Posterior cingulate gyrus (tissue), 11 donors: ENCODE measurements around the gene FAF2.
A peak's percentile ranks its signal among the peaks of the same experiment; 100 is the strongest.
"Not testable (repeated sequence)": the region's sequence is repeated elsewhere in the genome, so short reads cannot be mapped to it uniquely, and the experiment has no call there.

ENCODE experiments used
- DNase-seq, 10 donors: peaks; one replicate each; pipeline versions ENCODE4 v3.0.0 to v3.0.0-alpha.2; 2020 to 2021; ENCODE audit warnings: mixed read lengths in 3 of 10
- intact Hi-C: fragments of 100-400 bp; cut with DNase I; formaldehyde crosslinking; loops from one replicate; pipeline ENCODE4 v1.15.1; 2023

FAF2 gene

DNA sequence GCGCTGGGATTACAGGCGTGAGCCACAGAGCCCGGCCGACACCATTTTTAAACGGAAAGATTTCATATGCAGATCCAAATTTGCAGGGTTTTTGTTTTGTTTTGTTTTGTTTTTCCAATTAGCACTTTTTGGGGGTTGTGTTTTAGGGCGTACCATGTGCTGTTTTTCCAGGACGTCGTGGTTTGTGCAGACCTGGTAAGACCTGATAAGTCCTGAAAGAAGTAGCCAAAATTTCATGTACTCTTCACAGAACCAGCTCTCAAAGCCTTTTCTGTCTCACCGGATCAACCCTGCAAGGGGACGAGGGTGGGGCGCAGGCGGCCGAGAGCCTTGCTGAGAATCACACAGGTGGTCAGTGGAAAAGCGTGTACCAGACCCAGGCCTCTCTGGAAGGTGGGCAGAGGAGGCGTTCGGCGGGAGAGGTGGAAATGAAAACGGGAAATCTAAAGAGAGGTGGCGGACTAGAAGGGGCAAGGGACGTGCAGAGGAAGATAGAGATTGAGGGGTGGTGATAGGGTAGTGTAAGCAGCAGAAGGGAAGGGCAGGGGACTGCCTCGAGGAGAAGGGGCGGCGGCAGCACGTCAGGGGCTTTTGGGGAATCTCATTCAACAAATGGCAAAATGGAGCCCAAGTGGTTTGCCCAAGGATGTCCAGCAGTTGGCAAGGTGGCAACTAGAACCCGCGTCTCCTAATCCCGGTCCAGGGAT lies 1.1 kb upstream of the FAF2 start:
- intact Hi-C loops, result no loop called here
- DNase-seq, result peak in 3 of 10 donors; percentile 8 to 22 (median 18)

DNA sequence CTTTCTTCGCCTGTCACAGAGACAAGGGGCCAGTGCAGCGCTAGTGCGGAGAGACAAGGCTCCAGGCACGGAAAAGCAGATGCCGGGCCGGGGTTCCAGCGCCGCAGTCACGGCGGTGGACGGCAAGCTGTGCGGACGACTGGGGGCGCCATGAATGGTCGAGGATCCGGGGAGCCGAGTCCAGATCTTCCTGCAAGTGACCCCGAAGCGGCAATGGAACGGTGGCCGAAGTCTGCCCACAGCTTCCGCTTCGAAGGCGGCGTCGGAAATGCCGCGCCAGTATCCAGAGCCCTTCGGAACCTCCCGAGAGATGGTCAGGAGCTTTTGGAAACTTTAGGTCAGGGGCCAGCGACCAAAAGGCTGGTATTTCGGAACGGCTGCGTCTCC lies 601 bp upstream of the FAF2 start:
- intact Hi-C loops, result no loop called here
- peak in 9 of 10 donors; percentile 47 to 94 (median 67) for DNase-seq

DNA sequence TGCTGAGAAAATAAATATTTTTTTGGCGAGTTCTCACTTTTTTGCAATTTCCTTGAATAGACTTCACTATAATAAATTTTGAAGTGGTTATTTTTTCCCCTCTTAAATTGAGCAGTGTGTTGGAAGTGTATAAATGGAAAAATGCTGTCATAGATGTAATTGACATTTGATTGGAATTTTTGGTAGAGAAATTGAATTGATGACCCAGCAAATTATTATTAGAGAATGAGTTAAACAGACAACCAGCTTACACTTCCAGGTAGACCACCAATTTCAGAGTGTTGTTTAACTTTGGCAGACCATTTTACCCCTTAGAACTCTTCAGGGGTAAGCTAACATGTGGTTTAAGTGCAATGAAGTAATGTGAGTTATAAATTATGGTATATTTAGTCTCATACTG lies 1.9 kb downstream of the FAF2 start:
- no peak for DNase-seq
- intact Hi-C loops, result no loop called here

DNA sequence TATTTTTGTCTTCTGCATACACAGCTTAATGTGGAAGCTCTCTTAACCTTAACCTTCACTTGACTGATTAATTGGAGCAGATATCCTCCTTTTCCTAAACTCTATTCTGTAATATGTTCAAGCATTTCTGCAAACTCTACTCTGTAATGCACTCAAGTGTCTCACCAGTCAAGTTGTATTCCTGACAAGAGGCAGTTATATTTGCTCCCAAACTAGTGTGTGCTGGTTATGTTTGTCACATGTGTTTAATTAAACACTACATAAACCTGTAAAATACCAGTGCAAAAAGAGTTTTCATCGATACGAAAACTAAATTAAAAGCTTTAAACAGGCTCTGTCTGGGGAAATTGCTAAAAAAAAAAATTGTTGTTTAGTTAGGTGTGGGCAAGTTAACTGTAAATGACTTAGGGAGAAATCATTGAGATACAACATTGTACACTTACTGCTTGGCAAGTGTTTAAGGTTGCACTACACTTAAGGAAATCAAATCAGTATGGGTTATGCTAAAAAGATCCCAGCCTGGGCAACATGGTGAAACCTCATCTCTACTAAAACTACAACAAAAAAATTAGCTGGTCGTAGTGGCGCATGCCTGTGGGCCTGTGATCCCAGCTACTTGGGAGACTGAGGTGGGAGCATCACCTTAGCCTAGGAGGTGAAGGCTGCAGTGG lies 6.7 kb downstream of the FAF2 start:
- intact Hi-C loops, result no loop called here
- DNase-seq, result no peak

DNA sequence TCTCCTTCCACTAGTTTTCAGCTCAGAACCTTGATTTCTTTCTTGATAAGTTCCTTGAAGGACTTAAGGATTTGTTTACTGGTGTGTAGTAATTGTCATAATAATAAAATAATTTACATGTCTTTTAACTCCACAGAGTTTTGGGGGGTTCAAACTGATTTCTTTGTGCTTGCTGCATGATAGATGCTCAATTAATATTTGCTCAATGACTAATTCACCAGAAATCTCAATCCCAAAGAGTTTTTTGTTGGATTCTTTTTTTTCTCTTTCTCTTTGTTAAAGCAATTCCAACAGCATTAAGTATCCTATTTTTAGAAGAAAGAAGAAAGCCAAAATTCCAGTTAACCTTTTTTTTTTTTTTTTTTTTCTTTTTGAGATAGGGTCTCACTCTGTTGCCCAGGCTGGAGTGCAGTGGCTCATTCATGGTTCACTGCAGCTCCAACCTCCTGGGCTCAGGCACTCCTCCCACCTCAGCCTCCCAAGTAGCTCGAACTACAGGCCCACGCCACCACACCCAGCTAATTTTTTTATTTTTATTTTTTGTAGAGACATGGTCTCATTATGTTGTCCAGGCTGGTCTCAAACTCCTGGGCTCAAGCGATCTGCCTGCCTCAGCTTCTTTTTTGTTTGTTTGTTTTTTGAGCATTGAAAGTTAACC lies 10.8 kb downstream of the FAF2 start:
- no peak for DNase-seq
- intact Hi-C loops, result no loop called here

DNA sequence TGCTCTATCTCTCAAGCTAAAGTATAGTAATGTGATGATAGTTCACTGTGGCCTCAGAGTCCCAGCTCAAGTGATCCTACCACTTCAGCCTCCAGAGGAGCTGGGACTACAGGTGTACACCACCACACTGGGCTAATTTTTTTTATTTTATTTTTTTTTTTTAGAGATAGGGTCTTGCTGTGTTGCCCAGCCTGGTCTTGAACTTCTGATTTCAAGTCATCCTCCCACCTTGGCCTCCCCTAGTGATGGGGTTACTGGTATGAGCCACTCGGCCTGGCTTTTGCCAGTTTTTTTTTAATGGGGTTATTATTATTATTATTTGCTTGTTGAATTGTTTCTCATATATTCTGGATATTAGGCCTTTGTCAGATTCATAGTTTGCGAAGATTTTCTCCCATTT lies 13.2 kb downstream of the FAF2 start:
- intact Hi-C loops, result no loop called here
- DNase-seq, result no peak

DNA sequence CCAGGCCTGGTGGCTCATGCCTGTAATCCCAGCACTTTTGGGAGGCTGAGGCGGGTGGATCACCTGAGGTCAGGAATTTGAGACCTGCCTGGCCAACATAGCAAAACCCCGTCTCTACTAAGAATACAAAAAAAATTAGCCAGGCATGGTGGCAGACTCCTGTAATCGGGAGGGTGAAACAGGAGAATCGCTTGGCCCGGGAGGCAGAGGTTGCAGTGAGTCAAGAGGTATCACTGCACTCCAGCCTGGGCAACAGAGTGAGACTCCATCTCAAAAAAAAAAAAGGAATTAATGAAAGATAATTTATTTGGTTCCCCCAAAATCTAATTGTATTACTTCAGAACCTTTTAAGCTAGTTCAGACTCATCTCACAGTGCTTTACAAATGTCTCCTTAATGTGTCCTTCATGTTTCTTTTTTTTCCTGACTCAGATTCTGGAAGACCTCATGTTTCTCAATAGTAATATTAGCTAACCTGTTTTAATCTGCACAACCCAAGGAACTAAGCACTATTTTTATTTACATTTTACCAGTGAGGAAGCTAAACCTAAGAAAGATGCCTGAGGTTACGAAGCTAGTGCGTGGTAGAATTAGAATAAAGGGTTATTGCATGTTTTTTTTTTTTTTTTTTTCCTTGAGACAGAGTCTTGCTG lies 15.1 kb downstream of the FAF2 start:
- DNase-seq, result no peak
- intact Hi-C loops, result no loop called here

DNA sequence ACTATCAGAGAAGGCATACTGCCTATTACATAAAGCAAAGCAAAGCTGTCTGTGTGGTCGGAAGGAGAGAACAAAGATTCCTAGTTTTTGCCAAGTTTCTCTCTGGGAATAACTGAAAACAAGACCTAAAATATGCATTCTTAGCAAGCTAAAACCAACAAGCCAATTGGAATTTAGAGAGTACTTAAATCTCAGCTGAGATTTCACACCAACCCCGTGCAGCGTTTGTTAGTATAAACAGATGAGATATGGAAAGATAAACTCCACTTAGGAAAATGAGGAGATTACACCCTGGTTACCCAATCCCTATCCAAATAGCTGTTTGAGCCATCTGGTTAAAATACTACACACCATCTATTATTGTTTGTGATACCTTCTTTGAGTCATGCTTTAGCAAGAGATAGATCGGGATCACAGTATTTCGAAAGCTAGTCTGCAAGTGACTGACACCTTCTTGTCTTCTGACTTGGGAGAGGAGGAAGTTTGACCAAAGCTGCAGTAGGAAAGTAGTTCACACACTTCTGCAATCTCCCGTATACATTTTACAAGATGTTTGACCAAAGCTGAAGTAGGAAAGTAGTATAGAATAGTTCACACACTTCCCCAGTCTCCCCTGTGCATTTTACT lies 18.2 kb downstream of the FAF2 start:
- no peak for DNase-seq
- intact Hi-C loops, result no loop called here

DNA sequence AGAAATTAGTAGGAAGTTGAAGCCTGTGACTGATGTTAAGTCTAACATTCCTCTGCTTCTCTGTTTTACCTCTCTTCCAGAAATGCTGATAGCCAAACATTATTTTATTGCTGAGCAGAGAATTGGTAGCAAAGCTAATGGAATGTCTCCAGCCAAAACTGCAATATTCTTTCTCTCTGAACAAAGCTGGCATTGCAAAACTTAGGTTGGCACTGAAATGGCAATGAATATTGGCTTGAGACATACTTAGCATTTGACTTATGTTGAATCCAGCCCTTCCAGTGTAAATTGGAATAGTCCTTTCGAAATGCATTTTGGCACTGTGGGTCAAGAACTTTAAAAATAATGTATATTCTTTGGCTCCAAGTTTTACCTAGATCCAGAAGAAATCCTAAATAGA lies 21.1 kb downstream of the FAF2 start:
- no peak for DNase-seq
- intact Hi-C loops, result no loop called here

DNA sequence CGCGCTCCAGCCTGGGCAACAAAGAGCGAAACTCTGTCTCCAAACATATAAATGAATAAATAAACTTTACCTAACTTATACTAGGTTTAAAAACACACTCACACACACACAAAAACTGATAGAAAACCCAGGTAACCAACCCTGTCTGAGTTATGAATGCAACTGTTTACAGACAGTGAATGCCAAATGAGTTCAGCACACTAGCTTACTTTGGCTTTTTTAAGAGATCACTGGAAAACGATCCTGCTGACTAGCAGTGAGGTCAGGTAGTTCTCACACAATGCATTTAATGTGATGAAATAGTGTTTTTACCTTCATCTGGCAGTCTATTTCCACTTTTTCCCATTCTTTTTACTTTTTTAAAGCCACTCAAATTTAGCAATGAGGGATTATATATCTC lies 22.4 kb downstream of the FAF2 start:
- intact Hi-C loops, result no loop called here
- DNase-seq, result no peak

DNA sequence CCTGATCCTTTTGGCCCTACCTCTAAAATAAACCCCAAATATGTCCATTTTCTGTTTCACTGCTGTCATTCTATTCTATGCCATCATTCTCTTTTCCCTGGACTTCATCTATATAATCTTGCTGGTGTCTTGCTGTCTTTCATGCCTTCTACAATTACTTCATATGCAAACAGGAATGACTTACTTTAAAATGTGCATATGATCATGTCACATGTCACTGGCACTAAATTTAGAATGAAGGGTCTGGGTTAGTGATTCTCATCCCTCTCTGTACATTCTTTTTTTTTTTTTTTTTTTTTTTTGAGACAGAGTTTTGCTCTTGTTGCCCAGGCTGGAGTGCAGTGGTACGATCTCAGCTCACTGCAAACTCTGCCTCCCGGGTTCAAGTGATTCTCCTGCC lies 22.9 kb downstream of the FAF2 start:
- no peak for DNase-seq
- intact Hi-C loops, result no loop called here

DNA sequence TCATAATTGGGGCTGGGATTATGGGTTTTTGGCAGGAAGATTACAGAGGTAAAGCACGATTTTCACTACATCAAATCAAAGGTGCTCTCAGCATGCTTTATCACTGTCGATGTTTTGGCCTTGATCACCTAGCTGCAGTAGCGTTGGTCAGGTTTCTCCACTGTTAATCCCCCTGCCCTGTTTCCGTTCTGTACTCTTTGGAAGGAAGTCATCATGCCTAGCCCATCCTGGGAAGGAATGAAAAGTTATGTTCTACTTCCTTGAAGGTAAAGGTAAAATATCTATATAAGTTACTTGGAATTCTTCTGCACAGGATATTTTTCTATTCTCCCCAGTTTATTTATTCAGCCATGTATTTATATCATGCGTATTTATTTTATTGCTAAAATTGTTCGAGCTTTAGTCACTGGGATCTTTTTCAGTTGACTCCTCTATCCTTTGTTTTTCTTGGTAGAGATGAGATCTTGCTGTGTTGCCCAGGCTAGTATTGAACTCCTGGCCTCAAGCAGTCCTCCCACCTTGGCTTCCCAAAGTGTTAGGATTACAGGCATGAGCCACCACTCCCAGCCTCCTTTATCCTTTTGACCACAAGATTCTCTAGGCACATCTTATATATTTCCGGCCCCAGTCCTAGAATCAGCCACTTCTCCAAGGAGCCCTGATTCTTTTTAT lies 25.3 kb downstream of the FAF2 start:
- DNase-seq, result no peak

DNA sequence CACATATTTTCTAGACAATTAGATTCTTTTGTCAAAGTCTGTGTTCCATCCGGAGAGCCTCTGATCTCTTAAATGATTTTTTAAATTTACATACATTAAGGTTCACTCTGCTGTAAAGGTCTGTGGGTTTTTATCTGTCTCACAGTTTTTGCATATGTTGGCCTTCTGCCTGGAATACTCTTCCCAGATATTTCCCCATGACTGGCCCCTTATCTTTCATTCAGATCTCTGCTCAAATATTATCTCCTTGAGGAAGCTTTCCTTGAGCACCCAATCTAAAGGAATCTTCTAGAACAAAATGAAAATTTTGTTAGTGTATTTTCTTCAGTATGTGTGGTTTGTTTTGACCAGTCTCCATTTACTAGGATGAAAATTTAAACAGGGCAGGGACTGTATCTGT lies 26.3 kb downstream of the FAF2 start:
- DNase-seq, result no peak
- intact Hi-C loops, result no loop called here

More for the DNA sequence above, 25.3 kb downstream of the FAF2 start:
- intact Hi-C loops, result no loop called here

DNA sequence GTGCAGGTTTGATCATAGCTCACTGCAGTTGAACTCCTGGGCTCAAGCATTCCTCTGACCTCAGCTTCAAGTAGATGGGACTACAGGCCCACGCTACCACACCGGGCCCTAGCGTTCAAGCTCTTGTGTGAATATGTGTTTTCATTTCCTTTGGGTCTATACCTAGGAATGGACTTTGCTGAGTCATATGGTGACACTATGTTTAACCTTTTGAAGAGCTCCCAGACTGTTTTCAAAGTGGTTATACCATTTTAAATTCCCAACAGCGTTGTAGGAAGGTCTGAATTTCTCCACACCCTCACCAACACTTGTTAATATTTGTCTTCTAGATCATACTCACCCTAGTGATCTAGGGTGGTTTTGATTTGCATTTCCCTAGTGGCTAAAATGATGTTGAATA lies 33.5 kb downstream of the FAF2 start:
- intact Hi-C loops, result no loop called here
- DNase-seq, result no peak

DNA sequence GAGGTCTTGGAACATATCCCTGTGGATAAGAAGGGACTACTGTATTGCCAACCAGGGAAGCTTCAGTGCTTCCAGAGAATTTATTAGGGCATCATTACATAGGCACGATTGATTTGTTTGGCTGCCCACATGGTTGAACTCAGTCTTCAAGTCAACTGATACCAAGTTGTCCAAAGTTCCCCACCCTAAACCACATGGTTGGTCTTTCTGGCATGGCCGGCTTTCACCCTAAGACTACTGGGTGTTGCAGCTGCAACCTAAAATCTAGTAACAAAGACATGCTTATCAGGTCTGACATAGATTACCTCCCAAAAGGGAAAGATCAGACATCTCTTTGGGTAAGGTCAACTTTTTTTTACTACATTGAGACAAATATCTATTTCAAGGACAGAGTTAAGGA lies 37.0 kb downstream of the FAF2 start:
- intact Hi-C loops, result no loop called here
- no peak for DNase-seq

DNA sequence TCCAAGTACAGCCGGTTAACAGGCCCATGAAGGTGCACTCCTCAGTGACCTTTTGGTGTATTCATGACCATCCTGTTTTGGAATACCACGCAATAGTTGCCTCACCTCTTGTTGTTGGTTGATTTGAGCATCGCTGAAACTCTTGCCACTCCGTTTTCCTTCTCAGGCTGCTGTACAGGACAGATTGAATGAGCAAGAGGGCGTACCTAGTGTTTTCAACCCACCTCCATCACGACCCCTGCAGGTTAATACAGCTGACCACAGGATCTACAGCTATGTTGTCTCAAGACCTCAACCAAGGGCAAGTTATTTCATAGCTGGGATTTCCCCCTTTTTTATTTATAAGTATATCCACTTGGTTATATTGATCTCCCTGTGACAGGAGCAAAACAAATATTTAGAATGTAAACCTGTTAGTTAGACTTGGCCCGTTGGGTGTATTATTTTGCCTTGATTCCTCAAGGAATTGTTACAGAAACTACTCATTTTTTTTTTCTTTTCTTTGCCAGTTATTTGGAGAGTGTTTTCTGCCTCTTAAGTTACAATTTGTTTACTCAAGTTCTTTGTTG lies 38.1 kb downstream of the FAF2 start:
- intact Hi-C loops, result no loop called here
- DNase-seq, result no peak

DNA sequence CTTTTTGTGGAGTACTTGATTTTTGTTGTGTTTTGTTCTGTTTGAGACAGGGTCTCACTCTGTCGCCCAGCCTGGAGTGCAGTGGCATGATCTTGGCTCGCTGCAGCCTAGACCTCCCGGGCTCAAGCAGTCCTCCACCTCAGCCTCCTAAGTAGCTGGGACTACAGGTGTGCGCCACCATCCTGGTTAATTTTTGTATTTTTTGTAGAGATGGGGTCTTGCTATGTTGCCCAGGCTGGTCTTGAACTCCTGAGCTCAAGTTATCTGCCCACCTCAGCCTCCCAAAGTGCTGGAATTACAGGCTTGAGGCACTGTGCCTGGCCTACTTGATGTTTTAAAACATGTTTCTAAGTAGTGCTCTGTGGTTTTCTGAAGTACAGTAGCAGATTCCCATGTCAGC lies 39.0 kb downstream of the FAF2 start:
- intact Hi-C loops, DNase-seq: not testable (repeated sequence)

DNA sequence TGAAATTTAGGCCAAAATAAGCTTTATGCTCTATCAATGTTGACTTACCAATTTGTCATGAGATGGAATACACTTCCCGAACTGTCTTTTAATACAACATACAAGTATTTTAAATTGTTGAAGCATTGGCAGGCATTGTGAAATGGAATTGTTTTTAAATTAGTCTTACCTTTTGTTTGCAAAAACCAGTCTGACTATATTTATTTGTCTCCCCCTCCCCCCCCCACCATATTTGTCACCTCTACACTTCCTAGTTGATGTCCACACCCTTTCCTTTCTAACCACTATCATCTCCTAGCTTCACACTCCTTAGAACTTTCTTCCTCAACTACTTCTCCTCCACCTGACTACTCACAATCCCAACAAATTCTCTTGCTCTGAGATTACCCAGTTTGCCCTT lies 40.9 kb downstream of the FAF2 start:
- intact Hi-C loops, result no loop called here
- DNase-seq, result no peak

DNA sequence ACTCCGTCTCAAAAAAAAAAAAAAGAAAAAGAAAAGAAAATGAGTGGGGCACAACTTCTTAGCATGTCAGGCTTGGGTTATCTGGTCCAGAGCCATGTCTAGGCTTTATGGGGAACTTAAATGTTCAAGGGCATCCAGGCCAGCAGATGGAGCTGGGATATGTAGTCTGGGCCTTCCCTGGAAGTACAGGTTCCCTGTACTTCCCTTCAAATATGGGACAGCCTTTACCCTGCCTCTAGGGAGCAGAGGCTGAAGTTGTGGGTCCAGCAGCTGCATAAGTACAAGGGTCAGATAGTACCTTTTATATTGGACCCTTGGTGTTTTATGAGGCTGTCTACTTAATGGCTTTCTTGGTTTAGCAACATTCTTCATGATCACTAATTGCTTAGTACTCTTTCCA lies 42.1 kb downstream of the FAF2 start:
- intact Hi-C loops, result no loop called here
- DNase-seq, result no peak

DNA sequence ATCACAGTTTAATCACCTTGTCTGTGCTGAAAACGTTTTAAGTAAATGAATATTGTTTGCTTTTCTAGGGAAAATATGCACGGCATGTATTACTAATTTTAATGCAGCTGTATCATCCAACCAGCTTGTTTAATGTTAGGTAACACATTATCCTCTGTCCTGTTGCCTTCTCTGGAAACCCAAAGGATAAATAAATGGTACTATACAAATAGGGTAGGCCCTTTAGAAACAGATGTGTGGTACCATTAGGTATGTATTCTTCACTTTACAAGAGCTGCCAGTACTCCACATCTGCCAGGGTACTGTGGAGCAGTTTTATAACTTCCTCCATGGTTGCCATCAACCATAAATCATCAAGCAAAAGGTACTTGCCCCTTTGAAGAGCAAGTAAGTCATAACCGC lies 42.9 kb downstream of the FAF2 start:
- intact Hi-C loops, result no loop called here
- DNase-seq, result no peak
